ENCODE measurements around the gene PGAM1.
"Not testable (repeated sequence)": the region's sequence is repeated elsewhere in the genome, so short reads cannot be mapped to it uniquely, and the experiment has no call there.

The PGAM1 gene

GRCh38 chr10:97407952-97408248, 18.1 kb upstream of the PGAM1 start:
- DNase-seq (ENCODE audit: low read depth, low spot score), result no peak

DNA sequence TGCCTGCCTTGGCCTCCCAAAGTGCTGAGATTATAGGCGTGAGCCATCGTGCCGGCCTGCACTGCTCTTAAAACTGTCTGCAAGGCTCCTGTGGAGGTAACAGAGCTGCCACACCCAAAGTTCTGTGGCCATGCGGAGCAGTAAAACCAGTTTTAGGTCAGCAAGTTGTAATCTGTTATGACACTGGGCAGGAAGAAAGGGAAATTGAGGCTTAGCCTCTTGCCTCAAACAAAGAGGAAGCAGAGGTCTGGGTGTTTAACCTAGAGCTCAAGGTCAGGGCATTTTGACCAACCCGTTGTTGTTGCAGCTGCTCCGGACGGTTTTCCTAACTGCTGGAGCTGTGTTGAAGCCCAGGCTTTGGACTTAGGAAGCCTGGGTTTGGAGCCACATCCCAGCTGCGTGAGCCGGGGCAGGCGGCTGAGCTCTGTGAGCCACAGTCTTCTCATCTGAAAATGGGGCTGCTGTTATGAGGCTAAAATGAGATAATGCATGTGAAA, 17.4 kb upstream of the PGAM1 start:
- DNase-seq (ENCODE audit: low read depth, low spot score), result no peak

DNA sequence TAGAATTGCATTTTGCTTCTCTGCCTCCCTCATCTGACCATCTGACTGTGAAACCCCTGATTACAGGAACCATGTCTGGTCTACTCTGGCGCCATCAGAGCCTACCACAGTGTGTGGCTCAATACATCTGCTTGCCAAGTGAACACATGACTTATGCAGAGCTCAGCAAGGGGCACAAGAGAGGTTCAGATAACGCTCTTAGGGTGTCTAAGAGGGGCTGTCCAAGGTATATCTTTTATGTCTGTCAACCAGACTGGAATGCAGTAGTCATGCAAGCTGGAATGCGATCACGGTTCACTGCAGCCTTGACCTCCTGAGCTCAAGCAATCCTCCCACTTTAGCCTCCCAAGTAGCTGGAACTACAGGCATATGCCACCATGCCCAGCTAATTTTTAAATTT, 14.6 kb upstream of the PGAM1 start:
- DNase-seq (ENCODE audit: low read depth, low spot score), result no peak

DNA sequence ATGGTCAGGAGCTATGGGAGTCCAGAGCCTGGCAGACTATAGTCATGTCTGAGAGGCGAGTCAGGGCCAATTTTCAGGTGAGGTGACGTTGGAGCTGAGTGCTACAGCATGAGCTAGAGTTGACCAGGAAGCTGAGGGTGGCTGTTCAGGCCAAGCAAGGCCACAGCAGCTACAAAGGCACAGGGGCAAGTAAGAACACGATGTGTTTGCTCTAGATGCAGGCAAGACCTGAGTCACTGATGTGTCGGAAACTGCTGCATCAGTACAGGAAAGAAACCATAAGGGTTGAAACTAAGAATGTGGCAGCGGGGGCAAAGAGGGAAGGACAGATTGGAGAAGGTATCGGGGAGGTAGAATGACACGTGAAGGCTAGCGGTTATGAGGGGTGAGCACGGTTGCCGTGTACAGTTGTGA, 13.1 kb upstream of the PGAM1 start:
- no peak for DNase-seq (ENCODE audit: low read depth, low spot score)

DNA sequence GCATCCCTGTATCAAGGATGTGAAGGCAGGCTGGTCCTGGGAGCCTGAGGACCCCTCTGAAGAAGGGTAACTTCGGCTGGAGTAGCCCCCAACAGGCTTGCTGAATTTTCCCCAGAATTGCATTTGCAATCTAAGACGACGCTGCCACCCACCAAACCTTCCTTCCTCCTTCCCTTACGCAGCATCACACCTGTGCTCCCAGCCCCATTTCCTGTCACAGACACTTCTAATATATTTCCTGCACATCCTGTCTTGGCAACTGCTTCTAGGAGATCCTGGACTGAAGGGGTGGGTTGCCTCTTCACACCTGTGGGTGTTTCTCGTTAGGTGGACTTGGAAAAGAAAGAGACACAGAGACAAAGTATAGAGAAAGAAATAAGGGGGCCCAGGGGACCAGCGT, 9.4 kb upstream of the PGAM1 start:
- DNase-seq (ENCODE audit: low read depth, low spot score), result no peak

DNA sequence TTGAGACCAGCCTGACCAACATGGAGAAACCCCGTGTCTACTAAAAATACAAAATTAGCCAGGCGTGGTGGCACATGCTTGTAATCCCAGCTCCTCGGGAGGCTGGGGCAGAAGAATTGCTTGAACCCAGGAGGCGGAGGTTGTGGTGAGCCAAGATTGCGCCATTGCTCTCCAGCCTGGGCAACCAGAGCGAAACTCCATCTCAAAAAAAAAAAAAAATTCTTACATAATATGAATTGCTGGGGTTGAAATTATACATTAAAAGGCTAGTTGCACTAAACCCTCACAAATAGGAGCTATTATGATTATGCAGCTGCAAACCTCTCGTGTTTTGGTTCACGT, 2.3 kb upstream of the PGAM1 start:
- not testable (repeated sequence) for DNase-seq (ENCODE audit: low read depth, low spot score)

DNA sequence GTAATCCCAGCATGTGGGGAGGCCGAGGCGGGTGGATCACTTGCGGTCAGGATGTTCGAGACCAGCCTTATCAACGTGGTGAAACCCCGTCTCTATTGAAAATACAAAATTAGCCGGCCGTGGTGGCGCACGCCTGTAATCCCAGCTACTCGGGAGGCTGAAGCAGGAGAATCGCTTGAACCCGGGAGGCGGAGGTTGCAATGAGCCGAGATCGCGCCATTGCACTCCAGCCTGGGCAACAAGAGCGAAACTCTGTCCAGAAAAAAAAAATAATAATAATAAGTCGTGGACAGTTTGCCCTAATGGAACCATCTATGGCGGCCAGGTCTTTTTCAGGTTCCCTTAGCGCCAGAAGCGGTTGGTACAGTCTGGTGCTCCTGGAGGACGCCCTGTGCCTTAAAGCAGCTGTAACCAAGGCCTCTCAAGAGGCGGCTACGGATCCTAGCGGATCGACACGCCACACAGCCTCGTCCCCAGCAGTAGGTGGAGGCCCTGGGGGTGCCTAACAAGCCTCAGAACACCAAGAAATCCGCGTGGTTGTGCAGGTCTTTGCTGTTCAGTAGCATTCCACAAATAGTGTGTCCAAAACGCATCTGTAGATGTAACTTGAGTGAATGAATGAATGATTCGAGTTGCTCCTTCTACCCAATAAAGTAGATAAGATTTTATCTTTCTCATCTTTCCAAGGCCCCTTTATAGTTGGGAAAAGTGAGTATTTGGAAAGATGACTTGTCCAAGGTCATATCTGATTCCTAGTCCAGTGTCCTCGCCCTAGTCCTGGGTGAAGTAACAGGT, 982 bp downstream of the PGAM1 start:
- no peak for DNase-seq (ENCODE audit: low read depth, low spot score)

GRCh38 chr10:97427571-97428179, 1.7 kb downstream of the PGAM1 start:
- DNase-seq (ENCODE audit: low read depth, low spot score), result no peak

GRCh38 chr10:97428572-97428981, 2.6 kb downstream of the PGAM1 start:
- no peak for DNase-seq (ENCODE audit: low read depth, low spot score)

- no peak for DNase-seq (ENCODE audit: low read depth, low spot score)
Observed at GRCh38 chr10:97434055-97434454, 8.1 kb downstream of the PGAM1 start.

DNA sequence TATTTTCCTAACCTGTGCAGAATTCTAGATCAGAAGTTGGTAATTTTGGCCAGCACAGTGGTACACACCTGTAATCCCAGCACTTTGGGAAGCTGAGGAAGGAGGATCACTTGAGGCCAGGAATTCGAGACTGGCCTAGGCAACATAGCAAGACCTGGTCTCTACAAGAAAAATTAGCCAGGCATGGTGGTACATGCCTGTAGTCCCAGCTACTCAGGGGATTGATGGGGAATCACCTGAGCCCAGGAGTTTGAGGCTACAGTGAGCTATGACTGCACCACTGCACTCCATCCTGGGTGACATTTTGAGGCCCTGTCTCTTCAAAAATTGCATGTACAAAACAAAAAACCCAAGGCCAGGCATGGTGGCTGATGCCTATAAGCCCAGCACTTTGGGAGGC, 8.6 kb downstream of the PGAM1 start:
- no peak for DNase-seq (ENCODE audit: low read depth, low spot score)

DNA sequence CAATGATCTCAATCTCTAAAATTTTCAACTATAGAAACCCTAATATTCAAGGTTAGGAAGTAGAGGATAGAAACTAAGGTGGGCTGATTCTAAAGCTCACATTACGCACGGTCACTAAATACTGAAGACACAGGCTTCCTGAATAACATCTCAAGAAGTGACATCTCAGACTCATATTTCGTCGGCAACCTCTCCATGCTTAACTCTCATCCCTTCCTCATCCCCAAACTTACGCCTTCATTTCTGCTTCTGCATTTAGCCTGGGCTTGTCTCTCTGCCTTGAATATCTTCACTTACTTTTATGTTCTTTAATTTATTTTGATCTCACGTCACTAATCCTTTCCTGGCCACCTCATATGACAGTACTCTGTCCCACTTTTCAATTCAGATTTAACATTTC, 9.2 kb downstream of the PGAM1 start:
- no peak for DNase-seq (ENCODE audit: low read depth, low spot score)

DNA sequence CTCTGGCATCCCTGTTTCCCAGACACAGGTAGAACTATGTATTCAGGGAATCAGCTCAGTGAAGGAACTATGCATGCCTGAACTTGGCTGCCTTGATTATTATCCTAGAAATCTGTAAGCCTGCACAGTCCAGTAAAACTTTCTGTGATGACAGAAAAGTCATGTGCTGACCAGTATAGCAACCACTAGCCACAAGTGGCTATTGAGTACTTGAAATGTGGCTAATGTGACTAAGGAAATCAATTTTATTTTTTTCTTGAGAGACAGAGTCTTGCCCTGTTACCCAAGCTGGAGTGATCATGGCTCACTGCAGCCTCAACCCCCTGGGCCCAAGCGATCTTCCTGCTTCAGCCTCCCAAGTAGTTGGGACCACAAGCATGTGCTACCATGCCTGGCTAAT, 16.3 kb downstream of the PGAM1 start:
- no peak for DNase-seq (ENCODE audit: low read depth, low spot score)

GRCh38 chr10:97444212-97444611, 18.2 kb downstream of the PGAM1 start:
- DNase-seq (ENCODE audit: low read depth, low spot score), result no peak

DNA sequence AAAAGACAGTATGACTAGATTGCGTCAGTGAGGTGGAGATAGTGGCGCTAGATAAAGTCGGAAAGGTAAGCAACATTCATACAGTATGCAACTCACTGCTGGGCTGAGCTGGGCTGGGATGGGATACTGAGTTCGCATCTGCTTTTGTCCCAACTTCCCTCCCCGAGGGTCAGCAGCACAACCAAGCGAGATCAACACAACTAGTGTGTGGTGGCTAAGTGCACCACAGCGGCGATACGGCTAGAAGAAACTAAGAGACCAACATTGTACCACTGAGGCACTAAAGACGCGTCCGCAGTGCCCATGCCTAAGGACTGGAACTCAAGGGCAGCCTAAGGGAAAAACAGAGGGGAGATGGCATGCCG, 19.3 kb downstream of the PGAM1 start:
- no peak for DNase-seq (ENCODE audit: low read depth, low spot score)

DNA sequence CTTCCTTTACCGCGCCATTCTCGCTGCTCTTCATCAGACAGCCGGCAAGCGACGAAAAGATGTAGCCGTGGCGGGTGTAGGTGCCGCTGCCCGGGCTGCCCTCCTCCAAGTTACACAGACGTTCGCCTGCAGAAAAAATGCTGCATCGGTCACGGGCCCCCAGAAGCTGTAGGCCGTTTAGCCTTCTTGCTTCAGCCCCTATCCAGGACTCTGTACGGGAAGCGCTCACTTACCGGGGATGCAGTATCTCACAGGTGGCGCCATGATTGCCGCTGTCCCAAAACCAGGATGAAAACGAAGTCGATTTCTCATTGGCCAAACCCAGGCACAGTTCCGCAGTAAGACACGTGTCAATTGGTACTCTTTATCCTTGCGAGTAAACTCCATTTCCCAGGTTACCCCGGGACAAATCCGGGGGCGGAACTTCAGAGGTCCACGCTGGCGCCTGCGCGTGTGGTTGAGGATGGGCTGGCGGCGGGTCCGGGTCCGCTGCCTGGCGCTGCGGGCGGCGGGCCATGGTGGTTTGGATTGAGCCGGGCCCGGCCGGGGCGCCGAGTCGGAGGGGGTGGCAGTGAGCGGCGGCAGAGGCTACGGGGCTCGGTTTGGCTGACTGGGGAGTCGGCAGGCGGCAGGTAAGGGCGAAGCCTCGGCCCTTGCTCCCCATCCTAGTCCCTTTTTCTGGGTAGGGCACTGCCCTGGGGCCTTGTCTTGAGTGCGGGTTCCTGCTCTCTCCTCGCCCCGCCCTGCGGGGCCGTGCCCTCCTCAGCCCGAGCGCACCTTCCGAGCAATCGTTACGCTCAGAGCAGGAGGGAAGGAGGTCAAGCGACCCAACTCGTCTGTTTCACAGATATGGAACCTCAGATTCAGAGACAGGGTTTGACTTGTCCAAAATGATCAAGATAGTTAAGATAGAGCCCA, 20.0 kb downstream of the PGAM1 start, which contains the start of the genes EXOSC1 and ZDHHC16:
Gene EXOSC1, minus strand, starts transcription at position 285 of the 918 bp plus-strand sequence. Its CDS starts 21 bp downstream, at position 264.
Gene ZDHHC16, plus strand, starts transcription at position 454 of the 918 bp plus-strand sequence. CDS start 5,501 bp downstream, outside the sequence.
- DNase-seq (ENCODE audit: low read depth, low spot score), result peak; percentile 85

GRCh38 chr10:97450828-97451227, 24.8 kb downstream of the PGAM1 start:
- DNase-seq (ENCODE audit: low read depth, low spot score), result no peak

- no peak for DNase-seq (ENCODE audit: low read depth, low spot score)
Observed at GRCh38 chr10:97451605-97452004, 25.6 kb downstream of the PGAM1 start.

DNA sequence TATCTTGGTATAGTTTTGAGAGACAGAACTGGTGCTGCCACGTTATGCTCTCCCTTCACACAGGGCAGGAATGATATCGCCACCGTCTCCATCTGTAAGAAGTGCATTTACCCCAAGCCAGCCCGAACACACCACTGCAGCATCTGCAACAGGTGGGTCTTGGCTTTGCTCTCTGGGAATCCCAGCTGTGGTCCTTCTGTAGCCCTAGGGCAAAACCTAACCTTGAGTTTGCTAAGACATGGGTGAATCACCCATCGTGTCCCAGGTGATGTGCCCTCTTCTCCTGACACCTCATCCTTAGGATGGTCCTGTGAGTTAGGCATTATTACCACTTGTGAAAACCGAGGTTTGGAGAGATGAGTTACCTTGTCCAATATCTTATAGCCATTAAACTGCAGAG, 26.4 kb downstream of the PGAM1 start:
- DNase-seq (ENCODE audit: low read depth, low spot score), result no peak

GRCh38 chr10:97454330-97455036, 28.5 kb downstream of the PGAM1 start:
- no peak for DNase-seq (ENCODE audit: low read depth, low spot score)

- DNase-seq (ENCODE audit: low read depth, low spot score), result no peak
Observed at GRCh38 chr10:97456034-97456685, 30.2 kb downstream of the PGAM1 start.

All from smooth muscle cell of the brain vasculature (primary cell).